Measurements from ENCODE around the gene DBP. TPM values are rescaled to one million over a fixed set of nuclear protein-coding genes. Genes with fewer than 3 reads are reported as not detected.

Gene DBP
- total RNA-seq, 1 experiment from 2014 or later, result 3.5 TPM

DNA sequence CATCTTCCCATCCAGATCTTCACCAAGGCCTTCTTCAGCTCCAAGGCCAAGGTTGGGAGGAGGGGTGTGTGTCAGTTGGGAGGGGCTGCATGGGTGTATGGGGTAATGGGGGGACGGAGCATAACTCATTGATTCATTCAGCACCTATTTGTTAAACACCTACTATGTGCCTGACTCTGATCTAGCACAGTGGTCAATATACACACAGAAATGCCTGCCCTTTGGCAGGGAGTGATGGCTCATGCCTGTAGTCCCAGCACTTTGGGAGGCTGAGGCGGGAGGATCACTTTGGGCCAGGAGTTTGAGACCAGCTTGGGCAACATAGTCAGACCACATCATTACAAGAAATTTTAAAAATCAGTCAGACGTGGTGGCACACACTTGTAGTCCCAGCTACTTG is 49.8 kb downstream of the DBP start:
- DNase-seq (ENCODE audit: extremely low read depth, low read depth), result no peak

DNA sequence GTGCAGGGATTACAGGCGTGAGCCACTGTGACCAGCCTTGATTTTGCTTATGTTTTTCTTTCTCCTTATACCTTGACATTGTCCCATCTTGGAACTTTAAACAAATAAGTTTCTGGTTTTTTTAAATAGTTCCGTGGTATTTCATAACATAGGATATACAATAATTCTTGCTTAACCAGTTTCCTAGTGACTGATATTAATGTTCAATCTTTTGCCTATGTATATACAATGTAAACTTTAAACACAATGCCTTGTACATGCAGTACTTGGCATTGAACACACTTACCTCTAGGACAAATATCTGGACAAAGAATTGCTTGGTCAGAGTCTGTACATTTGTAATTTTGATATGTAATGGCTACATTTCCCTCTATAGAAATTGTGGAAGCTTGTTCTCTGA is 55.0 kb downstream of the DBP start:
- no peak for DNase-seq (ENCODE audit: extremely low read depth, low read depth)

Other genes starting within 250 kb of the DBP start
- 78.2 and 78.7 TPM in 2 replicates for gene KDELR1, start 245.8 kb downstream of the DBP start, total RNA-seq (2014; rRNA removed; shearing (Covaris generic))
- 0.25 and 0.40 TPM in 2 replicates for gene GRIN2D, start 243.7 kb downstream of the DBP start, total RNA-seq (2014; rRNA removed; shearing (Covaris generic))
- gene GRWD1, start 191.4 kb downstream of the DBP start, total RNA-seq (2014; rRNA removed; shearing (Covaris generic)), result 19.3 and 26.3 TPM in 2 replicates
- gene KCNJ14, start 181.8 kb downstream of the DBP start, total RNA-seq (2014; rRNA removed; shearing (Covaris generic)), result 1.8 and 2.0 TPM in 2 replicates
- gene CYTH2, start 168.0 kb downstream of the DBP start, total RNA-seq (2014; rRNA removed; shearing (Covaris generic)), result 22.2 and 26.3 TPM in 2 replicates
- 0.05 TPM in 1 of 2 replicates, not detected in the other for gene LMTK3, start 125.5 kb downstream of the DBP start, total RNA-seq (2014; rRNA removed; shearing (Covaris generic))
- gene SULT2B1, start 85.2 kb downstream of the DBP start, total RNA-seq (2014; rRNA removed; shearing (Covaris generic)), result 0.12 TPM in 1 of 2 replicates, not detected in the other
- not detected in 2 replicates for gene SPACA4, start 30.6 kb downstream of the DBP start, total RNA-seq (2014; rRNA removed; shearing (Covaris generic))
- 0.57 TPM in 1 of 2 replicates, not detected in the other for gene FAM83E, start 22.3 kb downstream of the DBP start, total RNA-seq (2014; rRNA removed; shearing (Covaris generic))
- 1,411 and 1,488 TPM in 2 replicates for gene RPL18, start 18.2 kb downstream of the DBP start, total RNA-seq (2014; rRNA removed; shearing (Covaris generic))
- 6.7 and 6.9 TPM in 2 replicates for gene SPHK2, start 17.9 kb downstream of the DBP start, total RNA-seq (2014; rRNA removed; shearing (Covaris generic))
- 3.3 and 4.3 TPM in 2 replicates for gene CA11, start 8.8 kb upstream of the DBP start, total RNA-seq (2014; rRNA removed; shearing (Covaris generic))
- gene NTN5, start 35.6 kb upstream of the DBP start, total RNA-seq (2014; rRNA removed; shearing (Covaris generic)), result not detected in 2 replicates
- not detected in 2 replicates for gene FUT2, start 58.6 kb upstream of the DBP start, total RNA-seq (2014; rRNA removed; shearing (Covaris generic))
- 0.32 and 0.43 TPM in 2 replicates for gene MAMSTR, start 82.3 kb upstream of the DBP start, total RNA-seq (2014; rRNA removed; shearing (Covaris generic))
- gene RASIP1, start 103.2 kb upstream of the DBP start, total RNA-seq (2014; rRNA removed; shearing (Covaris generic)), result 0.43 and 0.50 TPM in 2 replicates
- gene IZUMO1, start 109.5 kb upstream of the DBP start, total RNA-seq (2014; rRNA removed; shearing (Covaris generic)), result 0.15 and 0.52 TPM in 2 replicates
- 1.6 and 2.3 TPM in 2 replicates for gene FUT1, start 115.3 kb upstream of the DBP start, total RNA-seq (2014; rRNA removed; shearing (Covaris generic))
- not detected in 2 replicates for gene FGF21, start 118.1 kb upstream of the DBP start, total RNA-seq (2014; rRNA removed; shearing (Covaris generic))
- gene BCAT2, start 173.7 kb upstream of the DBP start, total RNA-seq (2014; rRNA removed; shearing (Covaris generic)), result 27.6 and 31.2 TPM in 2 replicates
- 1.6 and 2.0 TPM in 2 replicates for gene HSD17B14, start 199.1 kb upstream of the DBP start, total RNA-seq (2014; rRNA removed; shearing (Covaris generic))
- 0.58 and 1.2 TPM in 2 replicates for gene PLEKHA4, start 231.2 kb upstream of the DBP start, total RNA-seq (2014; rRNA removed; shearing (Covaris generic))
- 83.3 and 85.6 TPM in 2 replicates for gene PPP1R15A, start 235.0 kb upstream of the DBP start, total RNA-seq (2014; rRNA removed; shearing (Covaris generic))